Endothelial cell of umbilical vein (primary cell): ENCODE data around the gene TTC34. TPM values are rescaled to one million over a fixed set of nuclear protein-coding genes. Genes with fewer than 3 reads are reported as not detected.

ENCODE experiments used
- BruUV-seq: library from RNA; stranded (reverse); fragments of 400-500 nt; replicated peaks from 2 replicates; lab custom pipeline; 2021; lab: Mats Ljungman, UMichigan
- CTCF ChIA-PET: fragments of 300-600, 350-600 bp; sonication (Branson Sonifier 250); formaldehyde crosslinking; loops from one replicate; lab custom pipeline; 2021; ENCODE audit warnings: antibody characterized with exemption, inconsistent platforms; lab: Charles Lee
- POLR2A ChIA-PET: fragments of 300-600, 350-600 bp; sonication (Branson Sonifier 250); formaldehyde crosslinking; loops from one replicate; lab custom pipeline; 2021; ENCODE audit warnings: antibody characterized with exemption, inconsistent platforms; lab: Charles Lee
- DNase-seq: peaks from one replicate; pipeline ENCODE4 v3.0.0-alpha.2; 2011; ENCODE audit warnings: low read depth, low spot score
- FAIRE-seq: peaks from 2 replicates; lab custom pipeline; 2011; peaks lifted over from hg19 to GRCh38; lab: Jason Lieb, UNC
- H2AFZ ChIP-seq: 2 replicates; pipeline ENCODE4 v1.6.0; 2012; ENCODE audit warnings: low read depth, low read length, control low read depth, inconsistent platforms
- H3K27ac ChIP-seq: 2 replicates; pipeline ENCODE4 v1.5.1; 2011; ENCODE audit warnings: low read depth, mild to moderate bottlenecking, control low read depth, low read length, moderate library complexity; ENCODE audit not compliant: insufficient read depth
- H3K27me3 ChIP-seq, 2 experiments: 2 replicates each; pipeline versions ENCODE4 v1.6.0 to v1.6.1; 2011; ENCODE audit warnings: low read length in 2 of 2, mixed read lengths in 1 of 2; ENCODE audit not compliant: control insufficient read depth in 2 of 2, insufficient read depth in 2 of 2
- H3K36me3 ChIP-seq, 2 experiments: 2 replicates in 1 of 2; 3 replicates in 1 of 2; pipeline ENCODE4 v1.5.1; 2011; ENCODE audit warnings: low read length in 2 of 2, mild to moderate bottlenecking in 1 of 2, moderate library complexity in 1 of 2; ENCODE audit not compliant: control insufficient read depth in 2 of 2, insufficient read depth in 2 of 2; ENCODE audit errors: extremely low read depth in 1 of 2
- H3K4me1 ChIP-seq: 3 replicates; pipeline ENCODE4 v1.5.1; 2011; ENCODE audit warnings: mild to moderate bottlenecking, low read length; ENCODE audit not compliant: control insufficient read depth, insufficient read depth; ENCODE audit errors: extremely low read depth
- H3K4me2 ChIP-seq: 2 replicates; pipeline ENCODE4 v1.6.1; 2011; ENCODE audit warnings: low read length, control low read depth, mixed read lengths; ENCODE audit not compliant: insufficient read depth
- H3K4me3 ChIP-seq, 3 experiments: fragments of 200-600 bp in 1 of 3; sonication (generic), shearing (Covaris generic) in 1 of 3; replicated peaks in 1 of 3; 2 replicates each; pipeline ENCODE4 v1.5.1; 2011 to 2016; ENCODE audit warnings: control low read depth in 3 of 3, low read length in 3 of 3, mild to moderate bottlenecking in 2 of 3, inconsistent platforms in 1 of 3, low read depth in 1 of 3, moderate library complexity in 1 of 3; ENCODE audit not compliant: insufficient read depth in 1 of 3
- H3K79me2 ChIP-seq: 2 replicates; pipeline ENCODE4 v1.6.0; 2012; ENCODE audit warnings: low read length, inconsistent platforms; ENCODE audit not compliant: control insufficient read depth, insufficient read depth
- H3K9ac ChIP-seq: replicated peaks from 2 replicates; pipeline ENCODE3; 2011; ENCODE audit warnings: low read length, control low read depth; ENCODE audit not compliant: insufficient read depth; ENCODE audit errors: extremely low read depth
- H3K9me1 ChIP-seq: replicated peaks from 3 replicates; pipeline ENCODE4 v1.6.0; 2011; ENCODE audit warnings: mild to moderate bottlenecking, low read length; ENCODE audit not compliant: control insufficient read depth, insufficient read depth; ENCODE audit errors: extremely low read depth
- H3K9me3 ChIP-seq: replicated peaks from 2 replicates; pipeline ENCODE4 v1.5.1; 2012; ENCODE audit warnings: low read length, inconsistent platforms; ENCODE audit not compliant: control insufficient read depth, insufficient read depth
- H4K20me1 ChIP-seq: replicated peaks from 2 replicates; pipeline ENCODE3; 2011; ENCODE audit warnings: mild to moderate bottlenecking, low read length; ENCODE audit not compliant: control insufficient read depth, insufficient read depth; ENCODE audit errors: extremely low read depth
- EZH2 ChIP-seq: IDR thresholded peaks from 2 replicates; pipeline ENCODE4 v1.6.1; 2012; ENCODE audit warnings: borderline replicate concordance, low read depth, mild to moderate bottlenecking, moderate library complexity, low read length, inconsistent platforms; ENCODE audit not compliant: severe bottlenecking
- FOS ChIP-seq: IDR thresholded peaks from 2 replicates; pipeline ENCODE4 v1.6.1; 2011; ENCODE audit warnings: mild to moderate bottlenecking, low read length, moderate library complexity, borderline replicate concordance; ENCODE audit not compliant: insufficient read depth
- GATA2 ChIP-seq: IDR thresholded peaks from 2 replicates; pipeline ENCODE4 v1.7.0; 2011; ENCODE audit warnings: low read depth, mild to moderate bottlenecking, moderate library complexity, mixed read lengths, low read length; ENCODE audit not compliant: insufficient read length, insufficient read depth
- JUN ChIP-seq: IDR thresholded peaks from 2 replicates; pipeline ENCODE4 v1.6.1; 2011; ENCODE audit warnings: borderline replicate concordance, low read depth; ENCODE audit not compliant: insufficient read length, insufficient read depth
- MAX ChIP-seq: IDR thresholded peaks from 2 replicates; pipeline ENCODE4 v1.6.1; 2011; ENCODE audit not compliant: insufficient read depth, insufficient read length
- MYC ChIP-seq: IDR thresholded peaks from one replicate; pipeline ENCODE4 v1.6.1; 2011; ENCODE audit warnings: mild to moderate bottlenecking, low read depth, low read length
- POLR2A ChIP-seq: IDR thresholded peaks from 2 replicates; pipeline ENCODE4 v1.6.1; 2012; ENCODE audit warnings: low read depth, mild to moderate bottlenecking, control low read depth, low read length
- POLR2AphosphoS5 ChIP-seq: IDR thresholded peaks from 2 replicates; pipeline ENCODE4 v1.6.1; 2012; ENCODE audit warnings: low read depth, mild to moderate bottlenecking, control low read depth, low read length, moderate library complexity; ENCODE audit not compliant: insufficient read depth
- dilution Hi-C: fragments of 300-500 bp; cut with MboI; formaldehyde crosslinking; loops from one replicate; pipeline ENCODE4 v1.15.0; 2019; ENCODE audit warnings: low sequenced_read_pairs; ENCODE audit not compliant: extremely low pct_ligation_motif_present
- intact Hi-C: fragments of 100-400 bp; cut with micrococcal nuclease; formaldehyde crosslinking; loops from one replicate; pipeline ENCODE4 v1.10.0; 2022
- polyA plus RNA-seq, 4 experiments: library from polyadenylated mRNA; depleted of rRNA in 3 of 4; stranded (reverse) in 3 of 4; unstranded in 1 of 4; fragments of >200 nt; gene quantifications; 2 replicates each; pipeline versions ENCODE4 v1.2.1 to v1.2.3, GENCODE V29; 2011 to 2012; ENCODE audit warnings: missing spikeins in 1 of 4
- total RNA-seq: library from RNA; stranded (reverse); gene quantifications from 2 replicates; pipeline ENCODE4 v1.2.3, GENCODE V29; 2021
- TF ChIP-seq, protein P1 (sequence below), 2 donors: IDR thresholded peaks; 1 replicate in 1 of 2; 2 replicates in 1 of 2; pipeline ENCODE4 v1.5.1; 2011; ENCODE audit warnings: low read length in 2 of 2, mild to moderate bottlenecking in 2 of 2, moderate library complexity in 2 of 2, control low read depth in 1 of 2, inconsistent platforms in 1 of 2, low read depth in 1 of 2; ENCODE audit not compliant: insufficient read depth in 1 of 2; ENCODE audit errors: extremely low read depth in 1 of 2

Gene TTC34
- total and polyA plus RNA-seq, 2 donors (not counting 3 experiments of a cell fraction or from before 2014, with no cell fraction given), result 0.08 to 0.77 TPM

GRCh38 chr1:2834146-2834475 is 32.6 kb upstream of the TTC34 start:
- Histone ChIP-seq H3K27me3 (no peaks in the 10 kb centered on the region), H3K9me1 (no peaks in the 10 kb centered on the region), H3K4me3 (no peak overlapping the region), H3K9ac (no peak overlapping the region), H3K27ac (no peak overlapping the region), H3K79me2 (no peaks in the 10 kb centered on the region), H2AFZ (no peak overlapping the region), H3K4me2 (no peak overlapping the region), H4K20me1 (no peaks in the 10 kb centered on the region), H3K4me1 (no peaks in the 10 kb centered on the region), H3K9me3 (peaks cover 2% of the 10 kb centered on the region), H3K36me3 (no peaks in the 10 kb centered on the region)
- no peak for FAIRE-seq
- intact Hi-C loops (no loop called here), dilution Hi-C loops (no loop called here)
- POLR2A ChIA-PET, result no interaction called here
- CTCF ChIA-PET, result no interaction called here
- no TSS peak for BruUV-seq
- no peak for DNase-seq
- TF ChIP-seq MAX (no peak), POLR2A (no peak), JUN (no peak), EZH2 (no peak), MYC (no peak), FOS (no peak), GATA2 (no peak), POLR2AphosphoS5 (no peak)
- TF ChIP-seq, protein P1, sequence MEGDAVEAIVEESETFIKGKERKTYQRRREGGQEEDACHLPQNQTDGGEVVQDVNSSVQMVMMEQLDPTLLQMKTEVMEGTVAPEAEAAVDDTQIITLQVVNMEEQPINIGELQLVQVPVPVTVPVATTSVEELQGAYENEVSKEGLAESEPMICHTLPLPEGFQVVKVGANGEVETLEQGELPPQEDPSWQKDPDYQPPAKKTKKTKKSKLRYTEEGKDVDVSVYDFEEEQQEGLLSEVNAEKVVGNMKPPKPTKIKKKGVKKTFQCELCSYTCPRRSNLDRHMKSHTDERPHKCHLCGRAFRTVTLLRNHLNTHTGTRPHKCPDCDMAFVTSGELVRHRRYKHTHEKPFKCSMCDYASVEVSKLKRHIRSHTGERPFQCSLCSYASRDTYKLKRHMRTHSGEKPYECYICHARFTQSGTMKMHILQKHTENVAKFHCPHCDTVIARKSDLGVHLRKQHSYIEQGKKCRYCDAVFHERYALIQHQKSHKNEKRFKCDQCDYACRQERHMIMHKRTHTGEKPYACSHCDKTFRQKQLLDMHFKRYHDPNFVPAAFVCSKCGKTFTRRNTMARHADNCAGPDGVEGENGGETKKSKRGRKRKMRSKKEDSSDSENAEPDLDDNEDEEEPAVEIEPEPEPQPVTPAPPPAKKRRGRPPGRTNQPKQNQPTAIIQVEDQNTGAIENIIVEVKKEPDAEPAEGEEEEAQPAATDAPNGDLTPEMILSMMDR (IDR thresholded peaks at IDR 0.05; ENCODE audit: extremely low read depth in 1 of 2, insufficient read depth in 1 of 2, low read depth in 1 of 2, low read length in 2 of 2), result no peak
